Astrocyte (in vitro differentiated cells and primary cell): ENCODE data around the gene FGFR3.

Source experiments
- EZH2 ChIP-seq: IDR thresholded peaks from 2 replicates; pipeline ENCODE4 v1.6.1; 2012; ENCODE audit warnings: mild to moderate bottlenecking, low read length, inconsistent platforms; ENCODE audit not compliant: insufficient read depth
- TF ChIP-seq, protein P1 (sequence below): IDR thresholded peaks from 2 replicates; pipeline ENCODE4 v1.5.1; 2011; ENCODE audit warnings: low read depth, mild to moderate bottlenecking, inconsistent platforms, low read length, moderate library complexity; ENCODE audit not compliant: insufficient read depth

DNA sequence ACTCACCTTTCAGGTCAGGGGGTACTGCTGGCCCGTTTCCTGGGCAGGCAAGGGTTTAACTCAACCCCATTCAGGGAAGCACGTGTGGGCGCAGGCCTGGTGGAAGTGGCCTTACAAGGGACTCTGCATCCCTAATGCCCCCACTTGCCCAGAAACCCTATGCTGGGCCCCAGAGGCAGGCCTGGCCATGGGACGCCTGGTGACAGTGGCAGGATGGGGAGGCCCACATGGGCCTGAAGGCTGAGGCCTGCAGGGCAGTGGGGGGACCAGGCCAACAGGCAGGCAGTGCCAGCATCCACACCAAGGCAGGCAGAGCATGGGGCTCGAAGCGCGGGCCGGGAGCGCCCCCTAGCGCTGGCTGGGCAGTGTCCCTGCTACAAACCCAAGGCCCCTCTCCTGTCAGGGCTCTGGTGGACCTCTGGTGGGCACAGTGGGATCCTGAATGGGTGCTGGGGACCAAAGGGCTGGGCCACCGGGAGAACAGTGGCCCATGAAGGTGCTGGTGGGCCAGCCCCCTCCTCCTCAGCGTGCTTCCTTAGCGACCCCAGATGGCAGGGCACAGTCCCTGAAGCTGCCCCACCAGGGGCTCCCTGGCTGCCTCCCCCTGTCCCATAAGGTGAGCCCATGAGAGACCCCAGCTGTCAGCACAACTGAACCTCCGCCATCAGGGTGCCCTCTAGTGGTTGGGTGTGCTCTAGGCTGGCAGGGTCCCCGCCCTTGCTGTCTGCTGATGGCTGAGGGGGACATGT is 16.8 kb downstream of the FGFR3 start:
- TF ChIP-seq, protein P1, sequence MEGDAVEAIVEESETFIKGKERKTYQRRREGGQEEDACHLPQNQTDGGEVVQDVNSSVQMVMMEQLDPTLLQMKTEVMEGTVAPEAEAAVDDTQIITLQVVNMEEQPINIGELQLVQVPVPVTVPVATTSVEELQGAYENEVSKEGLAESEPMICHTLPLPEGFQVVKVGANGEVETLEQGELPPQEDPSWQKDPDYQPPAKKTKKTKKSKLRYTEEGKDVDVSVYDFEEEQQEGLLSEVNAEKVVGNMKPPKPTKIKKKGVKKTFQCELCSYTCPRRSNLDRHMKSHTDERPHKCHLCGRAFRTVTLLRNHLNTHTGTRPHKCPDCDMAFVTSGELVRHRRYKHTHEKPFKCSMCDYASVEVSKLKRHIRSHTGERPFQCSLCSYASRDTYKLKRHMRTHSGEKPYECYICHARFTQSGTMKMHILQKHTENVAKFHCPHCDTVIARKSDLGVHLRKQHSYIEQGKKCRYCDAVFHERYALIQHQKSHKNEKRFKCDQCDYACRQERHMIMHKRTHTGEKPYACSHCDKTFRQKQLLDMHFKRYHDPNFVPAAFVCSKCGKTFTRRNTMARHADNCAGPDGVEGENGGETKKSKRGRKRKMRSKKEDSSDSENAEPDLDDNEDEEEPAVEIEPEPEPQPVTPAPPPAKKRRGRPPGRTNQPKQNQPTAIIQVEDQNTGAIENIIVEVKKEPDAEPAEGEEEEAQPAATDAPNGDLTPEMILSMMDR, result peak; percentile 69
- no peak for TF ChIP-seq EZH2
